ENCODE results near the gene CRBN.

Gene CRBN

GRCh38 chr3:3177861-3178497 is 1.5 kb downstream of the CRBN start:
- in situ Hi-C loops (cut with MboI; ENCODE audit: low sequenced_read_pairs) = loop anchor here (25.0 kb wide), 1 partner anchor 1109 kb away; no protein-coding TSS in a partner anchor

DNA sequence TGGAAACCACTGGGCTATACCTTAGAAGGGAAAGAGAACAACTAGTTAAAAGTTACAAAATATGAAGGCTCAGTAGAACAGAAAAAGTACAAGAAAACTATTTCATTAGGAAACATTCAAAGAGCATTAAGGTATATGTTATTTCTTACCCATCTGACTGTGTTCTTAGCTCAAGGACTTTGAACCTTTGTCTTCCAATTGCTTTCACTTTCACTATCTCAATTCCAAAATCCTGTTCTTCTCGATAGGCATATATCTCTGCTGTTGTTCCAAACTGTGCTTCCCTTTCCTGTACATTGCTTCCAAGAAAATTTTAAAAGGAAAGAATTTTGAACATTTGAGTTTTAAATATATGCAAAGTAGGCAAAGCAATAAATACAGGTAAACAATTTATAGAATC is 6.9 kb downstream of the CRBN start:
- in situ Hi-C loops (cut with MboI; ENCODE audit: low sequenced_read_pairs) = no loop called here

- in situ Hi-C loops (cut with MboI; ENCODE audit: low sequenced_read_pairs) = no loop called here
Observed at GRCh38 chr3:3170998-3171397, 8.5 kb downstream of the CRBN start.

- in situ Hi-C loops (cut with MboI; ENCODE audit: low sequenced_read_pairs) = no loop called here
Observed at GRCh38 chr3:3165650-3166049, 13.8 kb downstream of the CRBN start.

GRCh38 chr3:3165241-3165640 is 14.2 kb downstream of the CRBN start:
- in situ Hi-C loops (cut with MboI; ENCODE audit: low sequenced_read_pairs) = no loop called here

DNA sequence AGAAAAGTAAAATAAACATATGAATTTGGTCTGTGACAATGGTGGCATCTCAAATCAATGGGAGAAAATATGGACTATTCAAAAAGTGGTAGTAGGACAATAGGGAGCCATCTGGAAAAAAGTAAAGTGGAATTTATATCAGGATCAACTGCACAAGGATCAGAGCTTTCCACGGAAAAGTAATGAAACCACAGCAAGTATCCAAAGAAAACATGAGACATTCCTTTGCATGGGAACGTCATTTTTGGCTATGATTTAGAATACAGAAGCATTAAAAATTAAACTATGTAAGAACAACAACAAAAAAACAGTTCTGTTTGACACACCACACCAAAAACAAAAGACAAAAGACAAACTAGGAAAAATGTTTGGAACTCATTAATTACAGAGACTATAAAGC is 18.7 kb downstream of the CRBN start:
- in situ Hi-C loops (cut with MboI; ENCODE audit: low sequenced_read_pairs) = no loop called here

- in situ Hi-C loops (cut with MboI; ENCODE audit: low sequenced_read_pairs) = no loop called here
Observed at GRCh38 chr3:3157484-3157883, 22.0 kb downstream of the CRBN start.

DNA sequence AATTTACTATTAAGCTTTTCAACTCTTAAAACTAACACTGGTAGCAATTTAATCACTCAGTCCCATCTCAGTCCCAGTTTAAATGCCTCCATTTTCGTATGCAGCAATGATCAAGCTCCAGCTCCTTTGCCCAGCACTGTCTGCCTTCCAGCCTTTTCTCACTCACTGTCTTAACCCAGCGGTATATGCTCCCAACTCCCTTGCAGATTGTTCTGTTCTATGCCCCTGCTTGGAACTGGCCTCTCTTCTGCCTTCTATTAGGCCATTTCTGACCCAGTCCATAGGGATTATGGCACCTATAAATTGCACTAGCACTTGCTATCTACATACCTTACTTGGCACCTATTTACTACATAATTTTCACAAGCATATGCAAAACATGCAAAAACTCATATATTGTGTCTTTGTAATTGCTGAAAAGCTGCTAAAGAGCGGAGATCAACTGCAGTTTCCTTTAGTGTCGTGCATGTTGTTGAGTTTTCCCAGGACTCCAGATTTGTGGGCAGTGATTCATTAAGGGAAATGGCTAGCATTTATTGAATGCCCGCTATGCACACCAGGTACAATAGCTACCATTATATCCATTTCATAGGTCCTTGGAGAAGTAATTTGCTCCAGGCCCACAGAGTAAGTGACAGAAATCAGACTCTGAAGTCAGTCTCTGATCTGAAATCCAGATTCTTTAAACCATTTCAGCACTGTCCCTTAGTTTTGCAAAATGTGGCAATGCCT is 24.4 kb downstream of the CRBN start:
- in situ Hi-C loops (cut with MboI; ENCODE audit: low sequenced_read_pairs) = no loop called here

DNA sequence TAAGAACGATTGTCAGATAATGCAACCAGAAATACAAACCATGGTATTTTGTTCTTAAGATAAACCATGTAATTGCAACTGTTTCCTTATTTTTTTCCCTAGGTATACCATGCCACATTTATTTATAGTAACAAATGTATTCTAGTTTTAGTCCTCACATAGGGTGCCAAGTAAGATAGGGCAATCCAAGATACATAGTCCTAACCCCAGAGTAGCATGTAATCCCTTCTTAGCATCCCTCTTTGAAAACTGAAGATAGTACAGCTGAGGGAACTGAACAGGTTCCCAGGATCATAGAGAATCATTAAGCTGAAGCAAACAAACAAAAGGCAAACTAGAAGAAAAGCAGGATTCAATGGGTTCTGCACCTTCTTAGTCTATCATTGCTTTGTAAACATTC is 28.0 kb downstream of the CRBN start:
- in situ Hi-C loops (cut with MboI; ENCODE audit: low sequenced_read_pairs) = no loop called here

GRCh38 chr3:3149560-3149959 is 29.9 kb downstream of the CRBN start:
- in situ Hi-C loops (cut with MboI; ENCODE audit: low sequenced_read_pairs) = no loop called here

- in situ Hi-C loops (cut with MboI; ENCODE audit: low sequenced_read_pairs) = no loop called here
Observed at GRCh38 chr3:3145831-3146230, 33.7 kb downstream of the CRBN start.

DNA sequence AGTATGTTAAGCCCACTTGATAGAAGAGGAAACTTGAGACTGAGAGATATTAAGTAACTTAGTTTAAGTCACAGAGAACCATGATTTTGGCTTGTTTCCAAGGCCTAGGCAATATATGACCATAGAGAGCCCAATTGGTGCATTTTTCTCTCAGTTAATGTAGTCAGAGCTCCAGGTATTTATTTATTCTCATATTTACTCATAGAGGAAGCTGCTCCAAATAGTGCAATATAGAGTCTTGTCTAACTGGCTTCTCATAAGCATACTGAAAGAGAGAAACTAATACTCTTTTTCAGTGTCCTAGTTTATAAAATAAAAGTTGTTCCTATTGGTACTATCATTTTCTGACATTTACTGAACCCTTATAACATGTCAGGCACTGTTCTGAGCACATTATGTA is 37.6 kb downstream of the CRBN start:
- in situ Hi-C loops (cut with MboI; ENCODE audit: low sequenced_read_pairs) = no loop called here

DNA sequence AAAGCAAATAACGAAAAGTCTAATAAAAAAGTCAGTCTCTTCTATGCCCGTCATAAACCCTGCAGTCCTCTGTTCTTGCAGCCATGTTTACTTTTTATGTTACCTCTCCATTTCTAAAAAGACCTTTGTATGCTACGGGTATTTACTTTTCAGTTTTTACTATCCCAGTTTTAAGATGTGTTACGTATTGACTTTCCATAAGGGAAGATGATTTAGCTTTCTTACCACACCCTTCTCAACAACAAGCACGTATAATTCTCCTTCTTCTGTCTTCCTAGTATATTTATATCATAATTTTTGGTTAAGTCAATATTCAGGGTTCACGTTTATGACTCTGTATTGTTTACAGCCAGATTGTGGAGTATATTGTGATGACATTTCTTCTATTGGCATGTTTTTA is 42.0 kb downstream of the CRBN start:
- in situ Hi-C loops (cut with MboI; ENCODE audit: low sequenced_read_pairs) = no loop called here

GRCh38 chr3:3134750-3135448 is 44.6 kb downstream of the CRBN start:
- in situ Hi-C loops (cut with MboI; ENCODE audit: low sequenced_read_pairs) = no loop called here

DNA sequence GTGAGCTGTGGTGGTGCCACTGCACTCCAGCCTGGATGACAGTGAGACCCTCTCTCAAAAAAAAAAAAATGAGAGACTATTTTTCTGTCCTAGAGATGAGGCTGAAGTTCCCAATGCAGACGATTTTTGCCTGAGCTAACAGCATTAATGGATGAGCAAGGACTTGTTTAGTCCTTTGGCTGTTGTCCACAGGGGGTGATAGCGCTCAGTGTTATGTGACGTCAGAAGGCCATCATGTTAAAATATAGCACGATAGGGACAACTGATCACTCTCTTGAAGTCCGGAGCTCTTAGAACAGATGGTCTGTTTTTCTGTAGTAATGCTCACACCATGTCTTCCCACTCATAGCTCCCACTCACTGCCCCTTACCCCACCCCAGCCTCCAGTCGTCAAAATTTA is 46.0 kb downstream of the CRBN start:
- in situ Hi-C loops (cut with MboI; ENCODE audit: low sequenced_read_pairs) = no loop called here

DNA sequence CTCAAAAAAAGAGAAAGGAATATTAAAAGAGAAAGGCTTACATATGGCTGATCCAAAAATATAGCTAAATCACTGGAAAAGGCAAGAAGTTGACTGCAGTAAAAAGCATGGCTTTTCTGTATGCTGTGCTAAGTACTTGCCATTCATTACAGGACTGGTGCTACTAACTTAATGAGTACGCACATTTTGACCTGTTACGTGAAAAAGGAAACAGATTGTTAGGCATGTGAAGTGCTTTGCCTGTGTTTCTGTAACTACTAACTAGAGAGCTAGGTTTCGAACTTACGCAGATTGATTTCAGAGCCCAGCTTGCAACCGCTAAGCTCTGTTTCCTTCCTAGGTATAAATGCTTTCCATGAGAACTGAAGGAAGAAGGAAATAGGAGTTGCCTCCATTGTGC is 49.9 kb downstream of the CRBN start:
- in situ Hi-C loops (cut with MboI; ENCODE audit: low sequenced_read_pairs) = no loop called here

GRCh38 chr3:3127432-3128010 is 52.0 kb downstream of the CRBN start:
- in situ Hi-C loops (cut with MboI; ENCODE audit: low sequenced_read_pairs) = no loop called here

GRCh38 chr3:3126477-3127431 is 52.7 kb downstream of the CRBN start, which contains the start of gene TRNT1:
Gene TRNT1 (plus strand): TSS chr3:3126940. CDS start chr3:3129041, 2,101 bp downstream.
- in situ Hi-C loops (cut with MboI; ENCODE audit: low sequenced_read_pairs) = no loop called here

DNA sequence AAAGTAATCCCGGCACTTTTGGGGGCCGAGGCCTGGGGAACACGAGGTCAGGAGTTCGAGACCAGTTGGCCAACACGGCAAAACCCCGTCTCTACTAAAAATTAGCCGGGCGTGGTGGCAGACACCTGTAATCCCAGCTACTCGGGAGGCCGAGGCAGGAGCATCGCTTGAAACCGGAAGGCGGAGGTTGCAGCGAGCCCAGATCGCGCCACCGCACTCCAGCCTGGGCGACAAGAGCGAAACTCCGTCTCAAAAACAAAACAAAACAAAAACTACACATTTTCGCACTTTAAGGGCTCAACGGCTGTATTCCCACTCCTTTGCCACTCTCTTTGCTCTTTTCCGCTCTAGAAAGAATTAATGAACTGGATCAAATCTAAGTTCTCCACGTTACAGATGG is 53.5 kb downstream of the CRBN start:
- in situ Hi-C loops (cut with MboI; ENCODE audit: low sequenced_read_pairs) = no loop called here

DNA sequence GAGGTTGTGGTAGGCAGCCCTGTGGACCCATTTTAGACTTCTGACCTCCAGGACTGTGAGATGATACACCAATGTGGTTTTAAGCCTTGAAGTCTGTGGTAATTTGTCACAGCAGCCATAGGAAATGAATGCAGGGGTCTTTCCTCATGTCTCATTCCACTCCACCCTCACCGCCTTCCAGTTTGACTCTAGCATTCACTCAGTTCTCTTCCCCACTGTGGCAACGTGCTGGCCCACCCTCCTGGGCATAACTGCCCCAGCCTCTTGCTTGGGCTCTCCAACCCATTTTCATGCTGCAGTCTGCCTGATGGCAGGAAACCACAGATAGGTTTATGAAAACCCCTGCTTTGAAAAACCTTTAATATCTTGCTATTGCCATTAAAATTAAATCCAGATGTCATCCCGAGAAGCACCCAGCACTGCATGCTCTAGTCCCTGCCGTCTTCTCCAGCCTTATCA is 60.1 kb downstream of the CRBN start:
- in situ Hi-C loops (cut with MboI; ENCODE audit: low sequenced_read_pairs) = no loop called here

Measured in HL-60/S4 treated with phorbol 12-myristate 13-acetate at 8.2 ng/mL for 4 days and 3 days (cell line).